B cell (primary cell): ENCODE data around the gene CHST2. TPM values are rescaled to one million over a fixed set of nuclear protein-coding genes. Genes with fewer than 3 reads are reported as not detected.
"Not testable (repeated sequence)": the region's sequence is repeated elsewhere in the genome, so short reads cannot be mapped to it uniquely, and the experiment has no call there.

ENCODE experiments used
- ATAC-seq: fragments of 200-7000 bp; cut with Tn5 transposase; one replicate; pipeline ENCODE4 v1.10.0; 2021; ENCODE audit warnings: low read depth, mild to moderate bottlenecking, moderate number of reproducible peaks, moderate library complexity
- CTCF ChIA-PET: fragments of 350-600 bp; sonication (Branson Sonifier 250); formaldehyde crosslinking; loops from one replicate; lab custom pipeline; 2021; ENCODE audit warnings: antibody characterized with exemption, inconsistent platforms; lab: Charles Lee
- POLR2A ChIA-PET: fragments of 350-600 bp; sonication (Branson Sonifier 250); formaldehyde crosslinking; loops from one replicate; lab custom pipeline; 2021; ENCODE audit warnings: antibody characterized with exemption; lab: Charles Lee
- DNase-seq: peaks from one replicate; pipeline ENCODE4 v3.0.0; 2013
- H2AFZ ChIP-seq: 2 replicates; pipeline ENCODE4 v1.6.1; 2012; ENCODE audit warnings: mild to moderate bottlenecking, low read depth, low read length; ENCODE audit not compliant: insufficient read depth, poor library complexity, severe bottlenecking
- H3K27ac ChIP-seq, 2 donors: 1 replicate in 1 of 2; 2 replicates in 1 of 2; pipeline ENCODE4 v1.5.1; 2012 to 2013; ENCODE audit warnings: low read length in 2 of 2, mild to moderate bottlenecking in 2 of 2, moderate library complexity in 1 of 2
- H3K27me3 ChIP-seq, 4 experiments: fragments of 200-600 bp in 1 of 4; sonication (generic) in 1 of 4; replicated peaks in 1 of 4; 1 replicate in 2 of 4; 2 replicates in 2 of 4; pipeline versions ENCODE4 v1.6.1 to v1.7.0; 2013 to 2016; ENCODE audit warnings: low read length in 3 of 4, mild to moderate bottlenecking in 2 of 4, mixed read lengths in 1 of 4, moderate library complexity in 1 of 4; ENCODE audit not compliant: insufficient read depth in 4 of 4, control insufficient read depth in 3 of 4; ENCODE audit errors: control extremely low read depth in 1 of 4
- H3K36me3 ChIP-seq, 2 experiments: replicated peaks in 1 of 2; 1 replicate in 1 of 2; 2 replicates in 1 of 2; pipeline versions ENCODE4 v1.6.1 to v1.7.1; 2013; ENCODE audit warnings: low read length in 1 of 2; ENCODE audit not compliant: insufficient read depth in 2 of 2, control insufficient read depth in 1 of 2; ENCODE audit errors: control extremely low read depth in 1 of 2, extremely low read depth in 1 of 2
- H3K4me1 ChIP-seq, 2 donors: fragments of 200-600 bp in 1 of 2; sonication (generic) in 1 of 2; 1 replicate in 1 of 2; 2 replicates in 1 of 2; pipeline versions ENCODE4 v1.5.1 to v1.6.1; 2013 to 2017; ENCODE audit warnings: low read length in 2 of 2; ENCODE audit not compliant: control insufficient read depth in 2 of 2, insufficient read depth in 2 of 2
- H3K4me2 ChIP-seq: replicated peaks from 2 replicates; pipeline ENCODE3; 2012; ENCODE audit warnings: mild to moderate bottlenecking, low read depth, low read length; ENCODE audit not compliant: poor library complexity, severe bottlenecking
- H3K4me3 ChIP-seq, 5 experiments: fragments of 200-600 bp in 1 of 5; sonication (generic) in 1 of 5; 1 replicate in 3 of 5; 2 replicates in 2 of 5; pipeline versions ENCODE4 v1.5.1 to v1.7.0; 2011 to 2016; ENCODE audit warnings: low read length in 4 of 5, mild to moderate bottlenecking in 4 of 5, low read depth in 2 of 5, control low read depth in 1 of 5, moderate library complexity in 1 of 5; ENCODE audit not compliant: insufficient read depth in 1 of 5; ENCODE audit errors: control extremely low read depth in 1 of 5, extremely low read depth in 1 of 5
- H3K79me2 ChIP-seq: fragments of 200-600 bp; sonication (generic); one replicate; pipeline ENCODE4 v1.6.0; 2016; ENCODE audit warnings: low read length; ENCODE audit not compliant: control insufficient read depth, insufficient read depth
- H3K9ac ChIP-seq: fragments of 200-600 bp; sonication (generic); 2 replicates; pipeline ENCODE4 v1.6.1; 2017; ENCODE audit warnings: mild to moderate bottlenecking, low read length, moderate library complexity
- H3K9me3 ChIP-seq, 3 donors: one replicate each; pipeline versions ENCODE4 v1.6.1 to v1.7.1; 2013; ENCODE audit warnings: low read length in 2 of 3; ENCODE audit not compliant: control insufficient read depth in 2 of 3, insufficient read depth in 1 of 3; ENCODE audit errors: control extremely low read depth in 1 of 3
- H4K20me1 ChIP-seq: 2 replicates; pipeline ENCODE4 v1.6.0; 2012; ENCODE audit warnings: mild to moderate bottlenecking, low read length; ENCODE audit not compliant: insufficient read depth, control insufficient read depth, poor library complexity, severe bottlenecking
- H3K27ac Mint-ChIP-seq: one replicate; pipeline ENCODE4 v1.8.0; 2021; ENCODE audit warnings: mixed read lengths
- H3K27me3 Mint-ChIP-seq: one replicate; pipeline ENCODE4 v1.8.0; 2021; ENCODE audit warnings: mixed read lengths
- H3K4me1 Mint-ChIP-seq: one replicate; pipeline ENCODE4 v1.8.0; 2021; ENCODE audit warnings: mixed read lengths
- H3K4me3 Mint-ChIP-seq: one replicate; pipeline ENCODE4 v1.8.0; 2021; ENCODE audit warnings: mixed read lengths
- H3K9me3 Mint-ChIP-seq: one replicate; pipeline ENCODE4 v1.8.0; 2022; ENCODE audit warnings: mixed read lengths; ENCODE audit not compliant: insufficient read depth
- CTCF ChIP-seq: fragments of 200-600 bp; IDR thresholded peaks from one replicate; pipeline ENCODE4 v1.8.0; 2022; ENCODE audit warnings: antibody characterized with exemption, mild to moderate bottlenecking
- EZH2 ChIP-seq: IDR thresholded peaks from 2 replicates; pipeline ENCODE4 v1.6.1; 2012; ENCODE audit warnings: borderline replicate concordance, low read depth, mild to moderate bottlenecking, moderate library complexity, low read length; ENCODE audit not compliant: insufficient read depth, poor library complexity, severe bottlenecking
- WGBS: methylation state at CpG from one replicate; pipeline ENCODE4 v1.1.5; 2013; ENCODE audit warnings: missing lambda C conversion rate; ENCODE audit not compliant: insufficient coverage; 5-methylcytosine and 5-hydroxymethylcytosine counted together
- intact Hi-C: fragments of 100-400 bp; cut with micrococcal nuclease; formaldehyde crosslinking; loops from one replicate; pipeline ENCODE4 v1.10.0; 2022
- polyA plus RNA-seq: library from polyadenylated mRNA; depleted of rRNA; stranded (reverse); fragments of >200 nt; gene quantifications from 2 replicates; pipeline ENCODE4 v1.2.3, GENCODE V29; 2012
- total RNA-seq, 2 donors: library from RNA; stranded (reverse); fragments of 120-200 nt in 1 of 2; gene quantifications; 1 replicate in 1 of 2; 2 replicates in 1 of 2; pipeline versions ENCODE4 v1.2.3 to v1.2.4, GENCODE V29; 2013 to 2022

CHST2 gene
- total and polyA plus RNA-seq, 2 donors (not counting 1 experiment from before 2014, with no cell fraction given), result 5.2 to 25.0 TPM

- Histone ChIP-seq H3K9ac (no peak overlapping the region), H3K4me3 (no peak overlapping the region), H3K79me2 (no peaks in the 10 kb centered on the region), H2AFZ (no peak overlapping the region), H3K27ac (no peak overlapping the region), H3K4me1 (no peaks in the 10 kb centered on the region), H3K36me3 (no peaks in the 10 kb centered on the region), H3K27me3 (no peaks in the 10 kb centered on the region), H3K9me3 (no peaks in the 10 kb centered on the region), H4K20me1 (no peaks in the 10 kb centered on the region), H3K4me2 (no peak overlapping the region)
- intact Hi-C loops, result no loop called here
- POLR2A ChIA-PET, result no interaction called here
- Mint-ChIP-seq H3K9me3 (no peaks in the 10 kb centered on the region), H3K4me1 (no peaks in the 10 kb centered on the region), H3K27ac (no peak overlapping the region), H3K27me3 (no peaks in the 10 kb centered on the region), H3K4me3 (no peak overlapping the region)
- WGBS, result 84% methylated on average over 3 of the region's 3 CpGs
- TF ChIP-seq EZH2, result no peak
- TF ChIP-seq CTCF, result no peak
- no peak for DNase-seq
- CTCF ChIA-PET, result no interaction called here
- no peak for ATAC-seq
Measured at GRCh38 chr3:143070977-143071551, 48.5 kb upstream of the CHST2 start.

- WGBS, result 99% methylated on average over 6 of the region's 6 CpGs
- no peak overlapping the region for H3K4me2 ChIP-seq
- TF ChIP-seq EZH2 (no peak), CTCF (no peak)
- Mint-ChIP-seq H3K27me3 (no peaks in the 10 kb centered on the region), H3K4me1 (no peaks in the 10 kb centered on the region), H3K4me3 (no peak overlapping the region), H3K9me3 (no peaks in the 10 kb centered on the region), H3K27ac (no peak overlapping the region)
- intact Hi-C loops, result no loop called here
- no peak for DNase-seq
- ChIA-PET CTCF (no interaction called here), POLR2A (no interaction called here)
- ATAC-seq, result no peak
- H3K4me1 ChIP-seq, result no peaks in the 10 kb centered on the region
- H3K9ac ChIP-seq, result no peak overlapping the region
- no peaks in the 10 kb centered on the region for H4K20me1 ChIP-seq
- no peak overlapping the region for H3K4me3 ChIP-seq
- no peak overlapping the region for H3K27ac ChIP-seq
- H3K79me2 ChIP-seq, result no peaks in the 10 kb centered on the region
- H3K27me3 ChIP-seq, result no peaks in the 10 kb centered on the region
- H2AFZ ChIP-seq, result no peak overlapping the region
- no peaks in the 10 kb centered on the region for H3K9me3 ChIP-seq
- H3K36me3 ChIP-seq, result no peaks in the 10 kb centered on the region
Measured at GRCh38 chr3:143071776-143072175, 47.8 kb upstream of the CHST2 start.

GRCh38 chr3:143072298-143073020 lies 47.1 kb upstream of the CHST2 start:
- H3K27me3 Mint-ChIP-seq, H3K4me1 ChIP-seq, H3K9me3 Mint-ChIP-seq, H4K20me1 ChIP-seq, POLR2A ChIA-PET, intact Hi-C loops, H2AFZ ChIP-seq, H3K27ac ChIP-seq, H3K27me3 ChIP-seq, ATAC-seq, H3K4me2 ChIP-seq, CTCF ChIA-PET, H3K9ac ChIP-seq, H3K4me3 Mint-ChIP-seq, H3K9me3 ChIP-seq, DNase-seq, H3K4me3 ChIP-seq, H3K36me3 ChIP-seq, H3K4me1 Mint-ChIP-seq, H3K27ac Mint-ChIP-seq, H3K79me2 ChIP-seq: not testable (repeated sequence)
- 99% methylated on average over 6 of the region's 12 CpGs for WGBS
